Upper lobe of left lung (tissue), 6 donors: Measurements from ENCODE around the gene CMSS1. TPM values are rescaled to one million over a fixed set of nuclear protein-coding genes. Genes with fewer than 3 reads are reported as not detected.
A peak's percentile ranks its signal among the peaks of the same experiment; 100 is the strongest.

ENCODE experiments used
- ATAC-seq, 2 donors: fragments of 200-7000 bp; cut with Tn5 transposase; one replicate each; pipeline ENCODE4 v1.9.1; 2022; ENCODE audit warnings: mild to moderate bottlenecking in 2 of 2, moderate library complexity in 2 of 2; ENCODE audit not compliant: low FRiP score in 2 of 2
- DNase-seq, 2 donors: peaks; one replicate each; pipeline ENCODE4 v3.0.0-alpha.2; 2019 to 2020
- H3K27ac ChIP-seq, 4 donors: fragments of 200-600 bp; sonication (generic); one replicate each; pipeline ENCODE4 v1.5.1; 2016 to 2019
- H3K27me3 ChIP-seq, 4 donors: fragments of 200-600 bp; sonication (generic); one replicate each; pipeline ENCODE4 v1.5.1; 2017 to 2019
- H3K36me3 ChIP-seq, 4 donors: fragments of 200-600 bp; sonication (generic); one replicate each; pipeline ENCODE4 v1.5.1; 2016 to 2019
- H3K4me1 ChIP-seq, 4 donors: fragments of 200-600 bp; sonication (generic); one replicate each; pipeline ENCODE4 v1.5.1; 2018 to 2019
- H3K4me3 ChIP-seq, 4 donors: fragments of 200-600 bp; sonication (generic); one replicate each; pipeline ENCODE4 v1.5.1; 2017 to 2019; ENCODE audit warnings: mild to moderate bottlenecking in 2 of 4, moderate library complexity in 1 of 4
- H3K9me3 ChIP-seq, 4 donors: fragments of 200-600 bp; sonication (generic); one replicate each; pipeline ENCODE4 v1.5.1; 2018 to 2019
- CTCF ChIP-seq, 6 experiments: fragments of 450-650 bp in 4 of 6; fragments of 200-600 bp in 2 of 6; sonication (generic) in 2 of 6; IDR thresholded peaks; one replicate each; pipeline ENCODE4 v1.5.1; 2016 to 2019; ENCODE audit warnings: antibody characterized with exemption in 6 of 6
- EP300 ChIP-seq, 4 donors: sonication (generic); formaldehyde crosslinking; IDR thresholded peaks; one replicate each; pipeline ENCODE4 v1.5.1; 2017; ENCODE audit warnings: antibody characterized with exemption in 4 of 4, control low read depth in 2 of 4
- POLR2A ChIP-seq, 4 donors: fragments of 450-650 bp; IDR thresholded peaks; one replicate each; pipeline ENCODE4 v1.5.1; 2016 to 2017; ENCODE audit warnings: antibody characterized with exemption in 4 of 4, mild to moderate bottlenecking in 2 of 4
- POLR2AphosphoS5 ChIP-seq, 2 donors: sonication (generic); formaldehyde crosslinking; IDR thresholded peaks; one replicate each; pipeline ENCODE4 v1.5.1; 2017; ENCODE audit warnings: antibody characterized with exemption in 2 of 2
- WGBS, 2 donors: methylation state at CpG; one replicate each; pipeline ENCODE4 v1.1.5; 2017 to 2018; 5-methylcytosine and 5-hydroxymethylcytosine counted together
- total RNA-seq, 6 donors: library from RNA; depleted of rRNA in 4 of 6; stranded (reverse); fragments of >200 nt in 4 of 6; gene quantifications; one replicate each; pipeline versions ENCODE4 v1.1.0 to v1.2.1, GENCODE V29; 2016 to 2021
- donor health status: DM: no; HTN: no; CAD: no; lungs with moderate emphysema.
- donor health status: DM: no; HTN: yes; CAD: no; lungs with severe emphysema.

Gene CMSS1
- total RNA-seq, 6 donors from 2014 or later, result 4.0 to 21.1 (median 12.0) TPM

GRCh38 chr3:99891610-99892285 is 74.1 kb downstream of the CMSS1 start:
- DNase-seq (no peak), ATAC-seq (no peak)
- Histone ChIP-seq H3K4me1 (peaks cover 0 to 3% (median 0%) of the 10 kb centered on the region in 4 donors), H3K4me3 (no peak overlapping the region), H3K36me3 (no peaks in the 10 kb centered on the region), H3K27me3 (no peaks in the 10 kb centered on the region), H3K9me3 (no peaks in the 10 kb centered on the region), H3K27ac (no peak overlapping the region)
- 95 to 98% methylated on average over 2 of the region's 2 CpGs for WGBS, 2 donors
- no peak for TF ChIP-seq POLR2A (IDR thresholded peaks at IDR 0.05)
- TF ChIP-seq POLR2AphosphoS5 (IDR thresholded peaks at IDR 0.05), result no peak

DNA sequence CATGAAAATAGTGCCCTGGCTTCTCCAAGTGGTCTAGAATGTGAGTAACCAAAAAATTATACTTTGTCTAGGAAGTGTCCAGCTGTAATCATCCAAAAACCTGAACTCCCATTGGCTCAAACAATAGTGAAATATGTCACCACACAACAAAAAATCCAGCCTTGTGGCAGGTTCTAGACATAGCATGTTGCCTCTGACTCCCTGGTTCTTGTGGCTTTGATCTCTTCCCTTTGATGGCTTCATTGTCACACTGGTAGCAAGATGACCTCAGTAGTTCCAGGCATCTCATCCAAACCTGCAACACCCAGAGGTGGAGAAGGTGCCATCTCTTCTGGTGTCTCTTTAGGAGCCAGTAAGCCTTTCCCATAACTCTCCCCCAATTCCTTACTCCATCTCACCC is 74.7 kb downstream of the CMSS1 start:
- Histone ChIP-seq H3K9me3 (no peaks in the 10 kb centered on the region), H3K4me1 (peaks cover 0 to 3% (median 0%) of the 10 kb centered on the region in 4 donors), H3K27ac (no peak overlapping the region), H3K27me3 (no peaks in the 10 kb centered on the region), H3K36me3 (no peaks in the 10 kb centered on the region), H3K4me3 (no peak overlapping the region)
- ATAC-seq (no peak), DNase-seq (no peak)
- TF ChIP-seq POLR2A (IDR thresholded peaks at IDR 0.05), result no peak
- no peak for TF ChIP-seq EP300 (IDR thresholded peaks at IDR 0.05)
- TF ChIP-seq POLR2AphosphoS5 (IDR thresholded peaks at IDR 0.05), result no peak
- TF ChIP-seq CTCF (IDR thresholded peaks at IDR 0.05), result no peak

GRCh38 chr3:99895131-99895696 is 77.6 kb downstream of the CMSS1 start:
- H3K27me3 ChIP-seq, result no peaks in the 10 kb centered on the region
- DNase-seq (no peak), ATAC-seq (peak in 1 of 2 donors; percentile 43)
- no peak overlapping the region for H3K4me3 ChIP-seq
- H3K27ac ChIP-seq, result no peak overlapping the region
- H3K9me3 ChIP-seq, result no peaks in the 10 kb centered on the region
- peaks cover 0 to 3% (median 0%) of the 10 kb centered on the region in 4 donors for H3K4me1 ChIP-seq
- WGBS, 2 donors, result 69 to 71% methylated on average over 3 of the region's 3 CpGs
- H3K36me3 ChIP-seq, result no peaks in the 10 kb centered on the region
- no peak for TF ChIP-seq POLR2AphosphoS5 (IDR thresholded peaks at IDR 0.05)
- TF ChIP-seq EP300 (IDR thresholded peaks at IDR 0.05), result no peak
- no peak for TF ChIP-seq POLR2A (IDR thresholded peaks at IDR 0.05)
- TF ChIP-seq CTCF (IDR thresholded peaks at IDR 0.05), result no peak

- peaks cover 0 to 9% (median 3%) of the 10 kb centered on the region in 4 donors for H3K4me1 ChIP-seq
- 45 to 60% methylated on average over 2 of the region's 2 CpGs for WGBS, 2 donors
- H3K9me3 ChIP-seq, result no peaks in the 10 kb centered on the region
- no peaks in the 10 kb centered on the region for H3K27me3 ChIP-seq
- H3K4me3 ChIP-seq, result no peak overlapping the region
- ATAC-seq (peak in 1 of 2 donors; percentile 88), DNase-seq (no peak)
- peak overlapping the region in 3 of 4 donors; percentile 11 to 57 (median 22) for H3K27ac ChIP-seq
- H3K36me3 ChIP-seq, result no peaks in the 10 kb centered on the region
- TF ChIP-seq EP300 (IDR thresholded peaks at IDR 0.05) (no peak), POLR2AphosphoS5 (IDR thresholded peaks at IDR 0.05) (no peak), POLR2A (IDR thresholded peaks at IDR 0.05) (no peak), CTCF (IDR thresholded peaks at IDR 0.05) (no peak)
Measured at GRCh38 chr3:99895703-99896441, 78.2 kb downstream of the CMSS1 start.

DNA sequence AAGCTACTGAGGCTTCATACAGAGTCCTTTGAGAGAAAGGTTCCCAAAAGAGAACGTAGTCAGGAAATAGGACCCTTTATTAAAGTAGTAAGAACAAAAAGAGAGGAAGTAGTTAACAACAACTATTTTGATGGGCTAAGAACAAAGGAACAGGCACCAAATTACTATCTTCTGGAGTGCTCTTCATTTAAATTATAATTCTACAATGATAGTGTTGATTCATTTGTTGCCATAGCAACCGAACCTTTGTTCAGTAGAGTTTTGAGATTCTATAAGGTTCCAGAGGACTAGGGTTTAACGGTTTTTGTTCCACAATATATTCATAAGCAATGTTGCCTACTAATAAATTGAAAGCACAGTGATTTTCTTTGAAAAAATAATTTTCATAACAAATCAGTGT is 78.8 kb downstream of the CMSS1 start:
- Histone ChIP-seq H3K4me1 (peaks cover 0 to 14% (median 6%) of the 10 kb centered on the region in 4 donors), H3K27me3 (no peaks in the 10 kb centered on the region), H3K36me3 (no peaks in the 10 kb centered on the region), H3K27ac (peak overlapping the region in 3 of 4 donors; percentile 11 to 57 (median 22)), H3K9me3 (no peaks in the 10 kb centered on the region), H3K4me3 (no peak overlapping the region)
- WGBS, 2 donors, result 61 to 69% methylated on average over 3 of the region's 3 CpGs
- no peak for TF ChIP-seq POLR2A (IDR thresholded peaks at IDR 0.05)
- no peak for TF ChIP-seq EP300 (IDR thresholded peaks at IDR 0.05)
- TF ChIP-seq POLR2AphosphoS5 (IDR thresholded peaks at IDR 0.05), result no peak
- DNase-seq (no peak), ATAC-seq (no peak)
